Myocyte (in vitro differentiated cells): ENCODE data around the gene IBA57. TPM values are rescaled to one million over a fixed set of nuclear protein-coding genes. Genes with fewer than 3 reads are reported as not detected.
A peak's percentile ranks its signal among the peaks of the same experiment; 100 is the strongest.
"Not testable (repeated sequence)": the region's sequence is repeated elsewhere in the genome, so short reads cannot be mapped to it uniquely, and the experiment has no call there.

Experiments
- DNase-seq: peaks from one replicate; pipeline ENCODE4 v3.0.0-alpha.2; 2012; ENCODE audit warnings: low read depth
- total RNA-seq: library from RNA; depleted of rRNA; stranded (reverse); fragments of >200 nt; gene quantifications from 2 replicates; pipeline ENCODE4 v1.2.3, GENCODE V29; 2014

IBA57 gene
- total RNA-seq, 1 donor from 2014 or later, result 1.9 TPM

DNA sequence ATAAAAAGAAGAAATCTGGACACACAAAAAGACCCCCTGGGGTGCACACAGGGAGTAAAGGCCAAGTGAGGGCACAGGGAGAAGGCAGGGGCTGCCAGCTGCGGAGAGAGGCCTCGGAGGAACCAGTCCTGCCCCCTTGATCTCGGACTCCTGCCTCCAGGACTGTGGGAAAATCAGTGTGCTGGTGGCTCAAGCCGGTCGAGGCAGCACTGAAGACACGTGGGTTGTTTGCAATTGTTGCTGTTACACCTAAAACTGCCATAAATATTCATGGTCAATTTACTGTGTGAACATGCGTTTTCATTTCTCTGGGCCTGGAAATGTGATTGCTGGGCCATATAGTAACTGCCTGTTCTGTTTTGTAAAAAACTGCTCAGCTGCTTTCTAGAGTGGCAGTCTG, 18.5 kb downstream of the IBA57 start:
- no peak for DNase-seq

DNA sequence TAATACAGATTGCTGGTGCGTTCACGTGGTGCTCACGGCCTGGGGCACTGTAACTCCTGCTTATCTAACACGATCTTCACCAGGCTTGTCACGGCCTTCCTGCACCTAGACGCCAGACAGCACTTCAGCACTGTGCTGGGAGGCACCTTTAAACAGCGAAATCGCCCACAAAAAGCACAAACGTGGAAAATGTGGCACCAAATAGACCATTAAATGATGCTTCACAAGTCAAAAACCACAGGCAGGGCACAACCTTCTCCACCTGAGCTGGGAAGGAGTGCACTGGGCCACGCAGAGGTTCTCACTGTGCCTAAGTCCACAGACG, 20.0 kb downstream of the IBA57 start:
- DNase-seq, result no peak

DNA sequence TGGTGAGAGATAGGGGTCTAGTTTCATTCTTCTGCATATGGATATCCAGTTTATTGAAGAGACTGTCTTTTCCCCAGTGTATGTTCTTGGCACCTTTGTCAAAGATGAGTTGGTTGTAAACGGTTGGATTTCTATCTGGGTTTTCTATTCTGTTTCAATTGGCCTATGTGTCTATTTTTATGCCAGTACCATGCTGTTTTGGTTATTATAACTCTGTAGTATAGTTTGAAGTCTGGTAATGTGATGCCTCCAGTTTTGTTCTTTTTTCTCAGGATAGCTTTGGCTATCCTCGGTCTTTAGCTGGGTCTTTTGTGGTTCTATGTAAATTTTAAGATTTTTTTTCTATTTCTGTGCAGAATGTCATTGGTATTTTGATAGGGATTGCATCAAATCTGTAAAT, 22.6 kb downstream of the IBA57 start:
- DNase-seq, result not testable (repeated sequence)

DNA sequence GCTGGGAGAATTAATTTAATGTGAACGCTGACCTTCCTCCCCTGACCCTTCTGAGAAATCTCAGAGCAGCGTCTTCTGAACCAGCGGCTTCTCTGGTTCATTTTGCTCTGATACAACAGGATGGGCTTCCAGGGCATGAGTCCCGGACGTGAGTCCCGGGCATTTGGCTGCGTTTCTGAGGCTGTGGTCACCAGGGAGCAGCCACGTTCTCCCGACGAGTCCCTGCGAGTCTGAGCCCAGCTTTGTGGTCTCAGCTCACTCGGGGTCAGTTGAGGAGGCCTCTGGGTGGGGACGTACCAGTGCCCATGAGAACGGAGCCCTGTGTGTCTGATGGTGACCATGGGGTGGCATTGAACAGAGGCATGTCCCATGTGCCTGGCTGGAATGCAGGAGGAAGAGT, 24.6 kb downstream of the IBA57 start:
- DNase-seq, result no peak

DNA sequence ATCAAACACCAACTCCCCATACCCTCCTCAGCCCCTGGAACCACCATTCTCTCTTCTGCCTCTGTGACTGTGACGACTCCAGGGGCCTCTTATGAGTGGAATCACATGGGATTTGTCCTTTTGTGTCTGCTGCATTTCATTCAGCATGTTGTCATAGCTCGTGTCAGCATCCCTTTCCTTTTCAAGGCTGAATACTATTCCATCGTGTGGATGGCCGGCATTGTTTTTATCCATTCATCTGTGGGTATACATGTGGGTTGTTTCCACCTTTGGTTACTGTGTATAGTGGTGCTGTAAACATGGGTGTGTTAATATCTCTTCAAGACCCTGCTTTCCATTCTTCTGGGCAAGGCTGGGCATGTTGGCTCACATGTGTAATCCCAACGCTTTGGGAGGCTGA, 25.2 kb downstream of the IBA57 start:
- DNase-seq, result no peak

DNA sequence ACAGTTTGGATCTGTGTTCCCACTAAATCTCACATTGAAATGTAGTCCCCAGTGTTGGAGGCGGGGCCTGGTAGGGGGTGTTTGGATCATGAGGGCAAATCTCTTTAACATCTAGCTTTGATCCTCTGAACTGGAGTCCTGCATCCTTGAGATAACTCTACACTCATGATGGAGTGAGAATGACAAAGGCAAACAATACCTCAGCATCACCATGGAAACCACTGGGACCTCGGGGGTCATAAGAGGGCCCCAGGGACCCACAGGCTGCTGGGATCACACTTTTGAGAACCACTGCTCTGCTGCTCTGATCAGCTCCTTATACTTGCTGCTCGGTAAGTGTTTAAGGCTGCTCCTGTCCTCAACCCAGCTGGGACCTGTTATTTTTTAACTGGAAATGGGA, 28.8 kb downstream of the IBA57 start:
- no peak for DNase-seq

DNA sequence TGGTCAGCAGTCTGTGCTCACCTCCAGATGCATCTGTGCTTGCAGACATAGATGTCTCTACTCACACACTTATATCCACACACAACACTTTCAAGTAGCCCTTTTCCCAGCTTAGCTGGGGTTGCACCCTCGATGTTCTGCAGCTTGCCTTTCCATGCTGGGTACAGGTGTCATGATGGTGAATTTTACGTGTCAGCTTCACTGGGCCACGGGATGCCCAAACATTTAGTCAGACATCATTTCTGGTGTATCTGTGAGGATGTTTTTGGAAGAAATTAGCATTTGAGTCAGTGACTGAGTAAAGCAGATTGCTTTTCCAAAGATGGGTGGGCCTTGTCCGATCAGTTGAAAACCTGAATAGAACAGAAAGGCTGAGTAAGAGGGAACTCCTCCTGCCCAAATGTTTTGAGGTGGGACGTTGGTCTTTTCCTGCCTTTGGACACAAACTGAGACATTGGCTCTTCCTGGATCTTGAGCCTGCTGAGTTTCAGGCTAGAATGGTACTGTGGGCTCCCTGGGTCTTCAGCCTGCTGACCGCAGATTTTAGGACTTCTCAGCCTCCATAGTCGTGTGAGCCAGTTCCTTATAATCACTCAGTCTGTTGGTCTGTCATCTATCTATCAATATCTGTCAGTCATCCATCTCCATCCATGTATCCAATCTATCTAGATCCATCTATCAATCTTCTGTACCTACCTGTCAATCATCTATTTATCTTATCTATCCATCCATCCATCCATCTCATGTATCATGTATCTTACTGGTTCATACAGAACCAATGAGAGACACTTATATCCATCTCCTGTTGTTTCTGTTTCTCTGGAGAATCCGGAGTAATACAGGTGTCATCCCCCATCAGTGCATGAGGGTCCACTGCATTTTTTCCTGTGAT, 29.6 kb downstream of the IBA57 start:
- DNase-seq, result no peak

DNA sequence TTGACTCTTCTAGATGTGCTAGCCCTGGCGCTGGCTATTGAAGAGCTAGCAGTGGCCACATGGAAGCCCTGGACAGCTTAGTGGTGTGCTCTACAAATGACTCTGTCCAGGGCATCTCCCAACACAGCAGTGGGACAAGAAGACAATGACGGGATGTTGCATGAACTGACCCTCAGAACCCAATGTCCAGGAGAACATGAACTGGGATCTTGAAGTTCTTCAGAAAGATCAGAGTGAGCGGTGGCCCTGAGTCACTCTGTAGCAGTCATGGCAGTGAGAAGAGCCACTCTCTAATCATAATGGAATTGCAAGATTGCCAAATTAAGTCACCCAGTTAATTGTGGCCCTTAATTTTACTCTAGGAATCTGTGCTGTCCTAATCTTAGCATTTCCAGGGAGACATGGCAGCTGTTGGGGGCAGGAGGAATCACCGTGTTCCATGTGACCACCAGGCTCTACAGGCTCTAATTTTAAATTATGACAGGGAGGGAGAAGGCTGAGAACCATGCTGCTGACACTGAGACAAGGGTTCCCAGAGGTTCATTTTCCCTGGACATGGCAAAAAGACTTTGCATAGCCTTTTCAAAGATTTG, 32.0 kb downstream of the IBA57 start:
- peak; percentile 96 for DNase-seq

DNA sequence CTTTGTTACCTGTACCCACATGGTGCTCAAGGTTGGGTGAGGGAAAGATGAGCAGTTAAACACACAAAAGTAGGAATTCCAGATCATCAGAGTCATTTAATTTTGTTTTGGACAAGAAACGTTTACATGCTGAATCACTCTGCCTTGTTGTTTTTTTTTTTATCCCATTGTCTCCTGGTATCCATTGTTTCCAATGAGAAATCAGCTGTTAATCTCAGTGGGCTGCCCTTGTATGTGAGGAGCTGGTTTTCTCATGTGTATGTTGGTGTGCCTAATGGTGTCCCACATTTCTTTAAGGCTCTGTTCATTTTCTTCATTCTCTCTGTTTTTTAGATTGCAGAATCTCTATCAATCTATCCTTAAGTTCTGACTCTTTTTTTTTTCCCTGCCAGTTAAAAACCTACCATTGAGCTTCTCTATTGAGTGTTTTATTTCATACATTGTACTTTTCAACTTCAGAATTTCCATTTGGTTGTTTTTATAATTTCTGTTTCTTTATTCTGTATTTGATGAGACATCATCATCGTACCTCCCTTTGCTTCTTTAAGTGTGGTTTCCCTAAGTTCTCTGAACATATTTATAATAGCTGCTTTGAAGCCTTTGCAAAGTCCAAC, 33.5 kb downstream of the IBA57 start:
- DNase-seq, result no peak

DNA sequence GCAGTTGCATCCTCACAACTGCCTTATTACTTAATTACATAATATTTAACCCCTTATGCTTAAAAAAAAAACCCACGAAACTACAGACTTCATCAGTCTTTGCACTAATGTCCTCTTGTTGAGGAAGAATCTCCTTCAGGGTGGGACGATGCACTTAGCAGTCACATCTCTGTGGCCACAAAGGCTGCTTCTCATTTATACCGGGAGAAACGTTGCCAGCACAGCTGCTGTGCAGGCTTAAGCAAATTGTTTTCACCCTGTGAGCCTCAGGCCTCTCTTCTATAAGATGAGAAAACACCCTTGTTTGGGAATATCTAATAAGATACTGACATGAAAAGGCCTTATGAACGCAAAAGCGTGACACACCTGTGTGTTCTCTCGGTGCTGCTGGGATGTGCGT, 39.4 kb downstream of the IBA57 start:
- peak; percentile 46 for DNase-seq

DNA sequence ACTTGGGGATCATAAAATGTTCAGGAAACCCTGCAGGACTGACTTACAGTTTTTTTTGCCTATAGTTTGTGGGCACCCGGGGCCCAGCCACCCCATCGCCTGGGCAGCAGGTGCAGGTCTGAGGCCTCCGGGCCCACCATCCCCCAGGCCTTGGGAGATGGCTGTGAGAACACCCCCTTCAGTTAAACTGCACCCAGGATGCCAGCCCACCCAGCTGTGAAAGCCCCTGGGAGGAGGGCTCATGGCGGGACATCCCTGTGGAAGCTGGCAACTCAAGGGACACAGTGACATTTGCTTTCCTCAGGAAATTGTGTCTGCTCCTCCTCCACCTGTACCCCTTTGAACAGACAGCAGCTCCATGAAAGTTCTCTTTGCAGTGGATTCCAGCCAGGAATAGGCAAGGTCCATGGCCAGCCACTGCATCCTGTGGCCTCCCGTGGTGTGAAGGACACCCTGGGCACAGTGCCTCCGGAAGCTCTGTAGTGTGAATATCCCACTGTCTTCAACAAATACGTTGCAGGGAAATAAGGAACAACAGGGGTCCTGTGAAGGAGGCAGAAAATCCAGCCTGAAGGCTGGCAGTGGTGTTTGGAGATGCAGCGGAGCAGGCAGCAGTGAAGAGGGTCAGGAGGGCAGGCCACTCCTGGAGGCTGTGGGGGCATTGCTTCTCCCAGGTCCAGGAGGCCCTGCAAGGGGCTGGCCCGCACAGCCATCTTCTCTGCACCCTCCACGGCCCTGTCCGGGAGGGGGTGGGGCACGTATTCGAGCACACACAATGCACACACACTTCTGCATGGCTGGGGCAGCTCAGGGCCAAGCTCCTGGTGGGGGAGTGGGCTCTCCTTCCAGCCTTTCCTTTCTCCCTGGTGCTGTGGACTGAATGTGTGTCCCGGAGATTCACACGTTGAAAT, 40.2 kb downstream of the IBA57 start:
- no peak for DNase-seq

DNA sequence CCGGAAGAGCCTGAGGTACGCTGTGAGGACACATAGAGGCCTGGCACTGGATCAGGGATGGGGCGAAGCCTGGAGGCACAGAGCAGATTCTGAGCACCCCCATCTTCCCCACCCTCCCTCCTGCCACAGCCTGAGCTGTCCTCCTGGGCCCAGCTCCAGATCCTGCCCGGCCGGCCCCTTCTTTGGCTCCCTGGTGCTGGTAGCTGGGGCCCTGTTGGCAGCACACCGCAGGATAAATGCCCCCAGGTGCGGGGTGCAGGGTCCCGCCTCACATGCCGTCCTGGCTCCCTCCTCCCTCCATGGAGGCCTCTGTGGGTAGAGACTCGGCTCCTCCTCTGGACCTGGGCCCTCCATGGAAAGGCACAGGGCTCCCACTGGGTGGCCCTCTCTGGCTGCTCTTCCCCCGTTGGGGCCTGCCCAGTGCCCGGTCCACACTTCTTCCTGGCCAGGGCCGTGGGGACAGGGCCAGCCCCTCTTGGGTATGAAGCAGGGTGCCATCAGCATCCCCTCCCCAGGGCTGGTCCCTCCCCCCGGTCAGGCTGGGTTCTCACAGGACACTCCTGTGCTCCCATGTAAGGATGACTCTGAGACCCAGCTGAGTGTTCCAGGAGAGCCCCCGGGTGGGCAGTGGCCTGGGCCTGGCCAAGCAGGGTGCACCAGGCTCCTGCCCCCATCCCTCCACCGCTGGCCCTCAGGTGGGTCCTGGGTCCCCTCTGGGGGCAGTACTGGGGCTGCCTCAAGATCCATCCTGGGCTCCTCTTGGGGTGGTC, 41.2 kb downstream of the IBA57 start:
- no peak for DNase-seq

DNA sequence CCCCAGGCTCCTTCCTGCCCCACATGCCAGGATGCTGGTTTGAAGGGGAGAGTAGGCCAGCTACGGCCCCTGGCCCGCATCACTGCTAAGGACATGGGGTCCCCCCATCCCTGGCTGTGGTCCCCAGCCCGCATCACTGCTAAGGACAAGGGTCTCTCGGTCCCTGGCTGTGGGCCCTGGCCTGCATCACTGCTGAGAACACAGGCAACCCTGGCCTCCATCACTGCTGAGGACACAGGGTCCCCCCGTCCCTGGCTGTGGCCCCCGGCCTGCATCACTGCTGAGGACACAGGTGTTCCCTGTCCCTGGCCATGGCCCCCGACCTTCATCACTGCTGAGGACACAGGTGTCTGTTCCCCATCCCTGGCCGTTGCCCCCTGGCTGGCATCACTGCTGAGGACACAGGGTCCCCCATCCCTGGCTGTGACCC, 41.8 kb downstream of the IBA57 start:
- DNase-seq, result no peak

DNA sequence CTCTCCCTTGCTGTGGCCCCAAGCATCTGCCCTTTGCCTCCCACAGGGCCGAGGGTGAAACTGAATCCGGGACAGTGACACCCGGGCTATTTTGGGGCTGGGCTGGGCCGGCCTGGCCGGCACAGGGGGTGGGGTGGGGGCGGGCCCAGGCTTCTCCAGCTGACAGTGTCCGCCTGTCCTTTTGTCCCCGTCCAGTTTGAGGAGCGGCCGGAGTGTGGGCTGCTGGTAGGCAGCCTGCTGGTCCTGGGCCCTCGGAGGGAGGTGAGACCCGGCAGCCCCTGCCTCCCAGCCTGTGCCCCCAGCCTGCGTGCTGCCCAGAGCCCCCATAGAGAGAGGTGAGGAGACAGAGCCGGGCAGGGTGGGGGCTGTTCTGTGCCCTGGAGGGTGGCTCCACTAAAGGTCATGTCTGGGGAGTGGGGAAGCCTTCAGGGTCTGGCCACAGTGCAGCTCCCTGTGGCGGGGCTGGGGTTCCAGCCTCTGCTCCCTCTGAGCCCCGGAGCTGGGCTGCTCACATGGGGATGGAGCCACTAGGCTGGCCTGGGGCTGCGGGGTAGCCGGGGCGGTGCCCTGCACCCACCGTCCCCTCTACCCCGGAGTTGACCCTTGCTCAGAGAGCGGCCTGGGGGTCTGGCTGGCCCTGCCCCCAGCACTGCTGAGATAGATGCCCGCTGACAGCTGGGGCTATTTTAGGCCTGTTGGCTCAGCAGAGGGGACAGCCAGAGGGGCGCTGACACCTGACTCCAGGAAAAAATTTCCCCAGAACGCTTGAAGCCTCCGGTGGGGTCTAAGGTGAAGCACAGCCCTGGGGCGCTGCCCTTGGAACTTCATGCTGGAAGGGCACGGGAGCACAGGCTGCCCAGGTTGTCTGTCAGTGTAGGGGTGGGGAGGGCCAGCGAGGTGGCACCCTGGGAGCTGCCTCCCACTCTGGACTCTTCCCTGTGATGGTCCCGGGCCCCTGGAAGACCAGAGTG, 42.5 kb downstream of the IBA57 start, which contains the start of gene OBSCN:
Gene OBSCN, plus strand, starts transcription at position 194 of the 971 bp plus-strand sequence. CDS start 3,740 bp downstream, outside the sequence.
- peak; percentile 88 for DNase-seq

DNA sequence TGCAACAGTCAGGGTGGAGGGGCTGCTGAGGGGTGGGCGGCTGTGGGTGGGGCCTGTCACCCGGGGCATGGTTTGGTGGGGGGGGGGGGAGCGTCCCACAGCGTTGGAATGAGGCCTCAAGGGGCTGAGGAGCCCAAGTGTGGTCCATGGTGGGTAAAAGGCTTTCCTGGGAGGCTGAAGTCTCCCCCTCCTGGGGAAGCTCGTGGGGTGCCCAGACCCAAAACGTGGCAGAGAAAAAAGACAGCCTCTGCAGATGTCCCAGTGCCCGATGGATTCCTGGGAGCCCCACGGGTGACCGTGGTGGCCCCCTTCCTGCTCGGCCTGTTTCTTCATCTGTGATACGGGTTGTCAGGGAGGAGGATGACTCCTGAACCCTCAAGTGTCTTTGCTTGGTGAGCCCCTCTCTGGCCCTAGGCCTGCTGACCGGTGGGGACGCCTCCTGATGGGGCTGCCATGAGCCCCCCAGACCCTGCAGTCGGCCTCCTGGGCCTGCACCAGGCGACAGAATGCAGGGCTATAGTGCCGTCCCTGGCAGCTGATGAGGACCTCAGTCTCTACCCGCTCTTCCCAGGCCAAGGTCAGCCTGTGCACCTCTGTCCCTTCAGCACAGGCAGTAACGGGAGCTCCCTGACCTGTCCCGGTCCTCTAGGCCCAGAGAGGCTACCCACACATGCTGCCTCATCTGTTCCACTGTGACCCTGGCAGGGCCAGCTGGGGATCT, 43.4 kb downstream of the IBA57 start:
- DNase-seq, result peak; percentile 32

DNA sequence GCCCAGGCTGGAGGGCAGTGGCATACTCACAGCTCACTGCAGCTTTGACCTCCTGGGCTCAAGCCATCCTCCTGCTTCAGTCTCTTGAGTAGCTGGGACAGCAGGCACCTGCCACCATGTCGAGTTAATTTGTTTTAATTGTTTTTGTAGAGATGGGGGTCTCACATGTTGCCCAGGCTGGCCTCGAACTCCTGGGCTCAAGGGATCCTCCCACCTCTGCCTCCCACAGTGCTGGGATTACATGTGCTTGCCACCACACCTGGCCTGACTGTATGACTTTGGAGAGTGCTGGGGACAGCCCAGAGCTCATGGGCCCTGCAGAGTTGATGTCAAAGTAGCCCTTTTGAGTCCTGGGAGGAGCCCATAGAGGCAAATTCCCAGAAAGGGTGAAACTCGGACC, 44.1 kb downstream of the IBA57 start:
- no peak for DNase-seq

DNA sequence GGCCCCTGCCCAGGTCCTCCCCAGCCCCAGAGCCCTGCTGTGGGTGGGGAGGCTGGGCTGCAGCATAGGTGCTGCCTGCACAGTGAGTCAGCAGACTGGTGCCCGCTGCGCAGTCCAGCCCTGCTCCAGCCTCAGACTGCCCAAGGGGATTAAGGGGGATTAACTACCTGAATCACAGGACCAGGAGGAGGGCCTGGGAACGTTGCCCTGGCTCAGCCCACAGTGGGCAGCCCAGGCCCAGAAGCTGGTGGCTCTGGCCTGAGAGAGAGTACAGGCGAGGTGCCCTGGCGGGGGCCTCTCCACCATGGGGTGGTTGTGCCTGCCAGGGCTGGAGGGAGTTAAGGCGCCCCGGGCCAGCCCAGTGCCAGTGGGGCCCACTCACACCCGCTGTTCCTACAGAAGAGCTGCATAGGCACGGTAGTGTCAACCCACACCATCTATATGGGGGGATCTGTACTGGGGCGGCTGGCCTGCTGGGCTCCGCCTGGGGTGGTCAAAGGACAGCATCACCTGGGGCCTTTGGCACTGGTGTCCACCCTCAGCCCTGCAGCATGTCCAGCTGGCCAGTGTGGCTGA, 44.6 kb downstream of the IBA57 start:
- peak; percentile 87 for DNase-seq
